Kidney capillary endothelial cell (primary cell): ENCODE data around the gene CFAP74.

Source experiments
- DNase-seq: peaks from one replicate; pipeline ENCODE4 v3.0.0-alpha.2; 2018; ENCODE audit warnings: low spot score

Gene CFAP74

DNA sequence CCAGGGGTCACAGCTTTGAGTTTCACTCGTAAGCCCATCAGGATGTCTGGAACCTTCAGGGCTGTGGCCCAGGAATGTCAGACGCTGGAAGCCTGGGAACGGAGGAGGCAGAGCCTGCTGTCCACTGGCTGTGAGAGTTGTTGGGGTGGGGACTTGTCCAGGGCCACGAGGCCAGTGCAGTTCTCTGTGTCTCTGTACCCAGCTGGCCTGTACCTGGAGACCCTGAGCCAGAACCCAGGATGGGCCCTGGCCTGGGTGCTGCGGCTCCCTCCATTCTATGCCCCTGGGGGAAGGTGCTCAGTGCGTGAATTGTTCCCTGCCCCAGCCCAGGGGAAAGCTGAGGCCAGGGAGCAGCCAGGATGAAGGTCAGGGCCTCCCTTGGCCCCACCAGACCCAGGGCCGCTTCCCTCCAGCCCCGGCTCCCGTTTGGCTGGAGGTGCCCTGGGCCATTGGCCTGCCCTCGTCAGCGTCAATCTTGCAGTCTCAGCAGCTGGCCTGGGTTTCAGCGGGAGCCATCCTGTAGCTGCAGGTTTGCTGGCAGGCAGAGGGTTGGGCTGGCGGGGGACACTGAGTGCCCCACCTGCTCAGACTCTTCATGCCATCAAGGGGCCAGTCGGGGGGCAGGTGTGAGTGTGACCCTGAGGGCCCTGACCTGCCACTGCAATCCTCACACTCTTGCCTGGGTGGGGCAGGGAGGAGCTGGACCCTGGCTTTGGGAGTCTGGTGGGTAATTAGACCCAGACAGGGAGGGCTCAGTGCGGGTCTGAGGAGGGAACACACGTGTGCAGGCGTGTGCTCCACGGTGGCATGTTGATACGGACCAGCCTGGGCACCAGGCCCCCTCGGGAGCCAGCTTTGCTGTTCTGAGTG lies 89.2 kb downstream of the CFAP74 start:
- no peak for DNase-seq

DNA sequence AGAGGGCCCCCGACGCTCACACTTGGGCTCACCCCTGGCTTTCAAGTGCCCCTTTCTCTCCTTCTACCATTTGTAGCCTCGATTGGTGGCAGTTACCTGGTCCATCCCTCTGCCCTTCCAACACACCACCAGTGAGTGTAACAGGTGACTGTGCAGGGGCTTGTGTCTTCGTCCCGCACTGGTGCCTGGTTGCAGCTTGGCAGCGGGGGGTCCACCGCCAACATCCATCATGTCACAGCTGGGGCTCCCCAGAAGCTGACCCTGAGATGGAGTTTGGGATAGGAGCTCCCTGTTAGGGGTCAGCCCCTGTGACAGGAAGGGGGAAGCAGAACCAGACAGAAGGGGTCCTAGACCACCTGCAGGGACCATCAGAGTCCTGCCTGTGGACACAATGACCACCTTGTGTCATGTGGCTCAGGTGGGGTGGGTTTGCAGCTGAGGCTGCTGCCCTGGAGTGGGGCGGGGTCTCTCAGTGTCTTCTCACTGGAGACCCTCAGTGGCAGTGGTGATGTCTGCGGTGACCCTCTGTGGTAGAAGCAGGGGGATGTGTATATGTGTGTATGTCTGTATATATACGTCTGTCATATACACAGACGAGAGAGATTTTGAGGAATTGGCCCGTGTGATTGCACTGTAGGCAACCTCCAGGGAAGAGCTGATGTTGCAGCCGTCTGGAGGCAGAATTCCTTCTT lies 92.1 kb downstream of the CFAP74 start:
- DNase-seq, result no peak

GRCh38 chr1:1910651-1911331 lies 92.8 kb downstream of the CFAP74 start:
- no peak for DNase-seq

DNA sequence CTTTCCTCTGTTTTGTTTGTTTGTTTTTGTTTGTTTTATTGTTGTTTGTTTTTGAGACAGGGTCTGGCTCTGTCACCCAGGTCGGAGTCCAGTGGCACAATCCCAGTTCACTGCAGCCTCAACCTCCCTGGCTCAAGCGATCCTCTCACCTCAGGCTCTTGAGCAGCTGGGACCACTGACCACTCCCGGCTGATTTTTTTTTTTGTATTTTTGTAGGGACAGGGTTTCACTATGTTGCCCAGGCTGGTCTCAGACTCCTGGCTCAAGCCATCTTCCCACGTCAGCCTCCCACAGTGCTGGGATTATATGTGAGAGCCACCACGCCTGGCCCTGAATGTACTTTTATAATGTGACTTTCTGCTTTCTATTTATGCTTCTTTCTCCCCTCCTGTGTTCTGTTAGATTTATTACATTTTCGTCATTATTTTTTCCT lies 93.5 kb downstream of the CFAP74 start:
- DNase-seq, result no peak

DNA sequence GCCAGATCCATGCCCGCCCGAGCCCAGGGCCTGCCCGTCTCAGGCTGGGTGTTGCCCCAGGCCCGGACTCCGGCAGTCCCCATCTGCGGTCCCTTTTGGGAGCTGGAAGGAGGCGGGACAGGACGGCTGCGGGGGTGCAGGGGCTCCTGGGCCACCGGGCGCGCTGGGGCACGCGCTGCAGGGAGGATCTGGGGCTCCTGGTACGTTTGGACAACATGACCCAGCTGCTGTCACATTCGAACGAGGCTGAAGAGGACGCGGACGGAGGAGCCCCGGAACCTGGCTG lies 95.1 kb downstream of the CFAP74 start:
- no peak for DNase-seq

GRCh38 chr1:1907098-1907736 lies 96.4 kb downstream of the CFAP74 start:
- no peak for DNase-seq

GRCh38 chr1:1906185-1907097 lies 97.1 kb downstream of the CFAP74 start:
- DNase-seq, result peak; percentile 86

DNA sequence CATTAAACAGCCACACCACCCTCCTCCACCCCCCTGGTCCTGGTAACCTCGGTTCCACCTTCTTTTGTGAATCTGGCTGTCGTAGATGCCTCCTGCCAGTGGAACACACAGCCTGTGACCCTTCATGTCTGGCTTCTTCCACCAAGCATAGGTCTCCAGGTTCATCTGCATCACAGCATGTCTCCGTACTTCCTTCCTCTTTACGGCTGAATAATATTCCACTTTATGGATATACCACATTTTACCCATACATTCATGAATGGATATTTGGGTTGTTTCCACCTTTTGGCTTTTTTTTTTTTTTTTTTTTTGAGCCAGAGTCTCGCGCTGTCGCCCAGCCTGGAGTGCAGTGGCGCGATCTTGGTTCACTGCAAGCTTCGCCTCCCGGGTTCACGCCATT lies 100.4 kb downstream of the CFAP74 start:
- DNase-seq, result no peak

- no peak for DNase-seq
These were observed 101.8 kb downstream of the CFAP74 start for GRCh38 chr1:1901641-1902294.

GRCh38 chr1:1900883-1901640 lies 102.5 kb downstream of the CFAP74 start:
- no peak for DNase-seq

DNA sequence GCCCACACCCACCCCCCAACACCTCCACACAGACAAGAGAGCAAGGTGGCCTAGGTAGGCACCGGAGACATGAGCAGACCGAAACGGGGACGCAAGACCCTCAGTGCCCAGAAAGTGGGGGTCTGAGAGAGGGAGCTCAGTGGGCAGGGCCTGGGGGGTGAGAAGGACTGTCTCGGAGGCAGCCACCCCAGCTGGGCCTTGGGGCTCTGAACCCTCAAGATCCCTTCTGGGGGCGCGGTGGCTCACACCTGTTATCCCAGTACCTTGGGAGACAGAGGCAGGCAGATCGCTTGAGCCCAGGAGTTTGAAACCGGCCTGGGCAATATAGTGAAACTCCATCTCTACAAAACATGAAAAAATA lies 103.6 kb downstream of the CFAP74 start:
- DNase-seq, result no peak

DNA sequence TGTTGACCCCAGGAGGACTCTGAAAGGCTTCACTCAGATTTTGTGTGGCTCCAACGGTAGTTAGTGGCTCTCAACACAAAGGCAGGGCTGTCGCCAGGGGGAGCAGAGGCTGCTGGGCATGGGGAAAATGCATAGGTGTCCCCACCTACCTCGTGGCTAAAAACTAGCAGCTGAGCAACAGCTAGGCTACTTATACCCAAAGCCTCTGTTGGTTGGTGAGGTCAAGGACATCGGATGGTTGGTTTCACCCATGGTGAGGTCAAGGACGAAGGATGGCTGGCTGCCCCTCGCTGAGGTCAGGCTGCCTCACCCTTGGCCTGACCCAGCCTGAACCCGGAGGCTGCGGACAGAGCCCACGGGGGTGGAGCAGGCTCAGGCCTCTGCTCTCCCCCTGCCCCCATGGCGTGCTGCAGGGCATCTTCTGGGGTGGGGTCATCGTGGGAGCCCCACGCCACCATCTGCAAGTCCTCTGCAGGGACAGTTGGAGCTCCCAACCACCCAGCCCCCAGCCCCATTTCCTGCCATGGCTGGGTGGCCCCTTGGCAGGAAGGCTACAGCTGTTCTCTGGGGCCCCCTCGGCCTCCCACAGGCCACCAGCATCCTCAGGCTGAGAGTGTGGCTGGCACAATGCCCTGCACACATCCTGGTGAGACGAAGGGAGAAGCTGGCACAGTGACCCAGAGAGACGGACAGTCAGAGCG lies 104.2 kb downstream of the CFAP74 start:
- DNase-seq, result no peak

- DNase-seq, result no peak
These were observed 105.2 kb downstream of the CFAP74 start for GRCh38 chr1:1898246-1898933.

- DNase-seq, result no peak
These were observed 107.9 kb downstream of the CFAP74 start for GRCh38 chr1:1895456-1896336.

DNA sequence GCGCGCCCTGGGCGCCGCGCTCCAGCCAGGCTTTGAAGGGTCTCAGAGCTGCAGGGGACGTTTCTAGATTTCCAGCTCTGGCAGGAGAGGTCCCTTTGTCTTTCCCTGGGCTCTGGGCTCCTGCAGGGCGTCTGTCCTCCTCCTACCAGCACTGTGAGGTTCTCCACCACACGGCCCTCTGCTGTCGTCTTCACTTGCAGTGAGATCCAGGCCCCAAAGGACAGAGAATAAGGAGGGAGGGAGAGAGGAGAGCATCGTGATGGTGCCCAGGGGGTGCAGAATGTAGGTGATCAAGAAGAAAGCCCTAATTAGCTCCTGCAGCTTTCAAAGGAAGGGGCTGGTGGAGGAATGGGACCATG lies 108.5 kb downstream of the CFAP74 start:
- no peak for DNase-seq

DNA sequence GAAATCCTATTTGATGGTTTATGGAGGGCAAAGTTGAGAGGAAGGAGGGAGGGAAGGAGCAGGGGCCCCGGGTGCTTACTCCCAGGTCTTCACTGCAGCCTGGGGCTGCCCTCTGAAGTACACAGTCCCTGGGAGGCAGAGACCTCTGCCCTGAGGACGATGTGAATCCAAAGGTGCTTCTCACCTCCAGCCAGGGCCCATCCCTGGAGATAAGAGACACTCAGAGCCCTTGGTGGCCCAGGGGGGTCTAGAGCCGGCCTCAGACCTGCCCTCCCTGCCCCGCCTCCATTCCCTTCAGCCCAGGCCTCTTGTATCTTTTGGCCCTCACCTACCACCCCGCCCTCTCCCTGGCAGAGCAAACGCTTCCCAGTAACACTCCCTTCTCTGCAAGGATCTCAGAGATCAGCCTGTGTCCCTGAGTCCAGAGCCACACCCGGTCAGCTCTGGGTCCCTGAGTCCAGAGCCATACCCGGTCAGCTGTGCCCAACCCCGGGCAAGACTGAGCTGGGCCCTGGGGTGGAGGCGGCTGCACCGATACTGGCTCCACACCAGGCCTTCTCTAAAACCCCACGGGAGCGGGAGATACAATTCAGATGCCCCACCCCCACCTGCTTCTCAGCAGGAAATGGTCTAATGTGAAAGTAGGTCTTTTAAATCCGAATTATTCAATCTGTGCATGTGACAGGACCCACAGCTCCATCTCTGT lies 109.1 kb downstream of the CFAP74 start:
- no peak for DNase-seq

GRCh38 chr1:1893997-1894353 lies 109.6 kb downstream of the CFAP74 start:
- DNase-seq, result no peak
